ENCODE measurements around the gene RCC2.
"Not testable (repeated sequence)": the region's sequence is repeated elsewhere in the genome, so short reads cannot be mapped to it uniquely, and the experiment has no call there.

GRCh38 chr1:17407786-17408514 is 31.5 kb downstream of the RCC2 start:
- not testable (repeated sequence) for TF ChIP-seq CTCF (IDR thresholded peaks at IDR 0.05); POLR2AphosphoS5 (IDR thresholded peaks at IDR 0.05; ENCODE audit: low read depth, low read length); USF2 (IDR thresholded peaks at IDR 0.05; ENCODE audit: borderline replicate concordance, low read depth, low read length); TCF12 (IDR thresholded peaks at IDR 0.05)
